Activated naive CD4-positive, alpha-beta T cell treated with anti-CD3 and anti-CD28 coated beads, Interleukin-2, amount 50 U/mL, for 72 hours (primary cell): ENCODE results near the gene RIT2. TPM values are rescaled to one million over a fixed set of nuclear protein-coding genes. Genes with fewer than 3 reads are reported as not detected.

Experiments
- ATAC-seq, 2 donors: fragments of 150-1000 bp; cut with Tn5 transposase; 2 replicates each; pipeline ENCODE4 v1.10.0; 2021; ENCODE audit warnings: mild to moderate bottlenecking in 2 of 2, moderate library complexity in 2 of 2
- DNase-seq, 2 donors: peaks; one replicate each; pipeline ENCODE4 v3.0.0; 2021 to 2022; ENCODE audit warnings: low spot score in 2 of 2
- H3K27ac Mint-ChIP-seq, 2 donors: one replicate each; pipeline ENCODE4 v1.8.0; 2022; ENCODE audit warnings: mild to moderate bottlenecking in 2 of 2, mixed read lengths in 2 of 2
- H3K36me3 Mint-ChIP-seq, 2 donors: one replicate each; pipeline ENCODE4 v1.8.0; 2022; ENCODE audit warnings: mixed read lengths in 2 of 2
- H3K9me3 Mint-ChIP-seq, 2 donors: one replicate each; pipeline ENCODE4 v1.8.0; 2022; ENCODE audit warnings: mixed read lengths in 2 of 2
- total RNA-seq, 2 donors: library from RNA; stranded (reverse); gene quantifications; one replicate each; pipeline ENCODE4 v1.2.3, GENCODE V29; 2022

The RIT2 gene
- total RNA-seq, 2 donors from 2014 or later = not detected

- no peaks in the 10 kb centered on the region for H3K36me3 Mint-ChIP-seq
Measured at GRCh38 chr18:43113220-43113895, 2.1 kb downstream of the RIT2 start.

DNA sequence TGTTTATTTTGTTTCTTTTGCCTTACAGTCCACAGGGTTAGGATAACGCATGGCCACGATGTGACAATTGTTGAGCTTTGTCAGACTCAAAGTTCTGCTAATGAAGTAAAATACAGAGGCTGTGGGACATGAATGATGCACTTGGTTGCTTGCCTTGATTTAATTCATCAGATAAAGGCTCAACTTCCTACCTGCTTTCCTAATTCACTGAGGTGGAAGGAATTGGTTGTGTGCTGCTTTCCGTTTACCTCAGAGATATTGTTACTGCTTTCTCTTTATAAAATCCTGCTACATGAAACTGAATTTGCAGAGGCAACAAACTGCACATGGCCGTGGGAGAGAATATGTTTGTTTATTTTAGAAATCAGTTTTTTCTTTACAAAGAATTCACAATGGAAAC is 6.6 kb downstream of the RIT2 start:
- no peak for DNase-seq
- Mint-ChIP-seq H3K9me3 (peaks cover 9 to 17% of the 10 kb centered on the region in 2 donors), H3K36me3 (no peaks in the 10 kb centered on the region), H3K27ac (no peak overlapping the region)
- no peak for ATAC-seq

More at GRCh38 chr18:43113220-43113895, 2.1 kb downstream of the RIT2 start:
- H3K9me3 Mint-ChIP-seq = peaks cover 8 to 11% of the 10 kb centered on the region in 2 donors
- H3K27ac Mint-ChIP-seq = no peak overlapping the region
- ATAC-seq = no peak
- no peak for DNase-seq

DNA sequence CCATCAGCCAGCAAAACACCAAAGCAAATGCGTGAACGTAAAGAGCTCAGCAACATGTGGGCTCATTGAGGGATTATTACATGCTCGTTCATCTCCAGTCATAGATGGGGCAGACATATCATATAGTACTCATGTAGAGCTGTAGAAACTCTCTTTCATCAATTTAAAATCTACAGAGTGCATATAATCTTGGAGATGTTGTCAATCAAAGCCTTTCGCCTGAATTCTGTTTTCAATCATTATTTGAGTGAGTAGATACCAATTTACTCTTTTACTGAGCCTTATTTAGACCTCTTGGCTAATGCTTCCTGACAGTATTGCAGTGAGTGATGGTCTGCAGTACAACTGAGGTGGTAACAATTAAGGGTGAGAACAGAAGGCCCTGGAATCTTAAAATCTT is 7.0 kb downstream of the RIT2 start:
- H3K36me3 Mint-ChIP-seq = no peaks in the 10 kb centered on the region
- no peak for DNase-seq
- H3K9me3 Mint-ChIP-seq = peaks cover 13 to 21% of the 10 kb centered on the region in 2 donors
- no peak overlapping the region for H3K27ac Mint-ChIP-seq
- ATAC-seq = no peak

- ATAC-seq (no peak), DNase-seq (no peak)
- peaks cover 0 to 9% of the 10 kb centered on the region in 2 donors for H3K9me3 Mint-ChIP-seq
- H3K36me3 Mint-ChIP-seq = no peaks in the 10 kb centered on the region
- H3K27ac Mint-ChIP-seq = no peak overlapping the region
Measured at GRCh38 chr18:43093646-43094045, 21.8 kb downstream of the RIT2 start.

- no peak for DNase-seq
- Mint-ChIP-seq H3K36me3 (no peaks in the 10 kb centered on the region), H3K9me3 (peaks cover 0 to 9% of the 10 kb centered on the region in 2 donors), H3K27ac (no peak overlapping the region)
- no peak for ATAC-seq
Measured at GRCh38 chr18:43092539-43092938, 22.9 kb downstream of the RIT2 start.

- no peak for ATAC-seq
- Mint-ChIP-seq H3K27ac (no peak overlapping the region), H3K36me3 (no peaks in the 10 kb centered on the region), H3K9me3 (peaks cover 31 to 35% of the 10 kb centered on the region in 2 donors)
- DNase-seq = no peak
Measured at GRCh38 chr18:43081396-43081795, 34.1 kb downstream of the RIT2 start.

GRCh38 chr18:43080671-43081070 is 34.8 kb downstream of the RIT2 start:
- Mint-ChIP-seq H3K36me3 (no peaks in the 10 kb centered on the region), H3K9me3 (peaks cover 29 to 37% of the 10 kb centered on the region in 2 donors), H3K27ac (peak overlapping the region in 1 of 2 donors; percentile 75)
- ATAC-seq (no peak), DNase-seq (no peak)

DNA sequence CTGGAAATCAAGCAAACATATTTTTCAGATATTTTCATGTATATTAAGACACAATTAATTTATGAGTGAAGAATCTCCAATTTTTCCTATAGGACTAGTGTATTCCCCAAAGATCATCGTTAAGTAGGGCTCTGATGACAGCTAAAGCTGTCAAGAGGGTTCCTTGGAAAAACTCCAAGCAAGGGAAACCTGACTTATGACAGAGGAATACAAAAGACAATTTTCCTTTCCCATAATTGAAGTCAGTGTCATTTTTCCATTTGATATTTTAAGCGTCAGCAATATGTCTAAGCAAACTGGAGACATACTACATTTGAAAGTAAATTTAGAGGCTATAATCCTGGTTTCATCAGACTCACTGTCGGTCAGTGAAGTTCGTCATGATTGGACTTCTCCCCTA is 36.1 kb downstream of the RIT2 start:
- Mint-ChIP-seq H3K36me3 (no peaks in the 10 kb centered on the region), H3K27ac (no peak overlapping the region), H3K9me3 (peaks cover 22 to 31% of the 10 kb centered on the region in 2 donors)
- ATAC-seq = no peak
- DNase-seq = no peak

- H3K27ac Mint-ChIP-seq = no peak overlapping the region
- H3K9me3 Mint-ChIP-seq = peaks cover 22 to 34% of the 10 kb centered on the region in 2 donors
- no peak for DNase-seq
- no peaks in the 10 kb centered on the region for H3K36me3 Mint-ChIP-seq
- no peak for ATAC-seq
Measured at GRCh38 chr18:43078478-43079092, 36.9 kb downstream of the RIT2 start.

GRCh38 chr18:43077510-43078308 is 37.8 kb downstream of the RIT2 start:
- Mint-ChIP-seq H3K27ac (no peak overlapping the region), H3K9me3 (peaks cover 26 to 38% of the 10 kb centered on the region in 2 donors), H3K36me3 (no peaks in the 10 kb centered on the region)
- DNase-seq = no peak
- no peak for ATAC-seq

DNA sequence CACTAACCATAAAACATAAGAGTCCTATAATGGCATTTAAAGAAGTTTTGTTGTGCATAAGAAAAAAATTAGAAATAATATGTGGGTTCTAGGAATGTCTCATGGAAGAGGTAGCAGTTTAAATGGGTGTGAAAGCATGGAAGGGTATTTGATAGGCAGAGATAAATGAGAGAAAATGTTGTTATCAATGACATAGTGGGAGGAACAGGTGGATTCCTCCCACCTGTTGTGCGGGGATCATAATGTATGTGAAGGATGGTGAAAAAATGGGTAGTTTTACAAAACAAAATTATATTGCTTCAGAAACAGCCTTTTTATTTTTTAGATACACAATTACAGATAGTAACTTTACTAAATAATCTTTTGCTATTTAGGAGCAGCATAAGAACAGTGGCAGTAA is 41.7 kb downstream of the RIT2 start:
- ATAC-seq (no peak), DNase-seq (no peak)
- no peak overlapping the region for H3K27ac Mint-ChIP-seq
- H3K36me3 Mint-ChIP-seq = no peaks in the 10 kb centered on the region
- H3K9me3 Mint-ChIP-seq = peaks cover 23 to 35% of the 10 kb centered on the region in 2 donors

DNA sequence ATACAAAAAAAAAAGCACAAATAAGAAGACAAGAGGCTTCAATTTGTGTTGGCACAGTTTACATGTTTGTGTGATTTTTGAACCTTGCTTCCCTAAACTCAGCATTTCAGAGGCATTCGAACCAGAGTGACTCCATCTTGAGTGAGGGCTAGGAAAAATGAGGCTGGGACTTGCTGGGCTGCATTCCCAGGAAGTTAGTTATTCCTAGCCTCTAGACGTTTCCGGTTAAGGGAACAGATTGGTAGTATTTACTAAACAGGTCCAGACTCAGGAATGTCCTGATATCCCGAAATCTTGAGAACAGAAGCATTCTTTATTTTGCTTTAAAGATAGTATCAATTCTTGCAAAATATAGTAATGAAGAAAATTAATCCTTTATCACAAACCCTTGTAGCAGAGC is 46.7 kb downstream of the RIT2 start:
- DNase-seq (no peak), ATAC-seq (no peak)
- H3K27ac Mint-ChIP-seq = no peak overlapping the region
- H3K36me3 Mint-ChIP-seq = no peaks in the 10 kb centered on the region
- peaks cover 20 to 37% of the 10 kb centered on the region in 2 donors for H3K9me3 Mint-ChIP-seq

DNA sequence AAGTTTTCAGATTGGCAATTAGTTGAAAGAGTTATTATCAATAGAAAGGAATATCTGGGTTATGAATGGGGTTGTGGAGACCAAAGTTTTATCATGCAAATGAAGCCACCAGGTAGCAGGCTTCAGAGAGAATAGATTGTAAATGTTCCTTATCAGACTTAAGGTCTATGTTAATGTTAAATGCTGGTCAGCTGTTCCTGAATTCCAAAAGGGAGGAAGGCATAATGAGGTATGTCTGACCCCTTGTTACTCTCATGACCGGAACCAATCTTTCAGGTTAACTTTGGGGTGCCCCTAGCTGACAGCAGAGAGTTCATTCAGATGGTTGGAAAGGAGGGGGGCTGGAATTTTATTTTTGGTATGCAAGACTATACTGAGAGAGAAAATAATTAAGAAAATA is 47.9 kb downstream of the RIT2 start:
- Mint-ChIP-seq H3K9me3 (peaks cover 15 to 25% of the 10 kb centered on the region in 2 donors), H3K27ac (no peak overlapping the region), H3K36me3 (no peaks in the 10 kb centered on the region)
- ATAC-seq (no peak), DNase-seq (no peak)

DNA sequence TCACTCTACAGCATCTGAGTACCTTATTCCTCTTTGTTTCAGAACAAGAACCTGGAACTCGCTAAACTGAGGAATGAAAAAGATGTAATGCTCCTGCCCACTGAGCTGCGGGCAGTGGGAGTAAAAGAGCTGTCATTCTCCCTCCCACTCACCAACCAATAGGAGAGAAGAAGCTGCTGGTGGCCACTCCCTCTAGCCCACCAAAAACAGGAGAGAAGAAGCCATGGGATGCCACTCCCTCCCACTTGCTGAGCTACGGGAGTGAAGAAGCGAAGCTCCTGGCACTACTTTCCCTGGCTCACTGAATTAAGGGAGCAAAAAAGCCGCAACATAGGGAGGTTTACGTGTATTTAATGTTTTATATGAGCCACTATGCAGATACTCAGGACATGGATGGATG is 53.7 kb downstream of the RIT2 start:
- Mint-ChIP-seq H3K27ac (no peak overlapping the region), H3K36me3 (no peaks in the 10 kb centered on the region), H3K9me3 (peaks cover 6 to 16% of the 10 kb centered on the region in 2 donors)
- DNase-seq (no peak), ATAC-seq (no peak)

DNA sequence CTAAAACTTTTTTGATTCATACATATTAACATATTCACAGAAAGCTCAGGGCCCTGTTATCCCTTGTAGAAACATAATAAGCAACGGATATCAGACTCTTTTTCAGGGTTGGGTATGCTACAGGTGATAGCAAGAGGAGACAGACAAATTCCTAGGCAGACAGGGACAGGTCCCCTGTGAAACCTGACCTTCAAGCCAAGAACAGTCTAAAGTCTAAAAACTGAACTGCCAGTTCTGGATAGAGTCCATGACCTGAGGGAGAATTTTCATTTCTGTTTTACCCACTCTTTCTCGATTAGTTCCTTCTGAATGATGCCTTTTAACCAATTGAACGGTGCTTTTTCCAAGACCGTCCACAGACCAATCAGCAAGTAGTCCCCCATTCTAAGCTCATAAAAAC is 54.2 kb downstream of the RIT2 start:
- no peak for DNase-seq
- no peak for ATAC-seq
- H3K36me3 Mint-ChIP-seq = no peaks in the 10 kb centered on the region
- peaks cover 1 to 11% of the 10 kb centered on the region in 2 donors for H3K9me3 Mint-ChIP-seq
- H3K27ac Mint-ChIP-seq = no peak overlapping the region

DNA sequence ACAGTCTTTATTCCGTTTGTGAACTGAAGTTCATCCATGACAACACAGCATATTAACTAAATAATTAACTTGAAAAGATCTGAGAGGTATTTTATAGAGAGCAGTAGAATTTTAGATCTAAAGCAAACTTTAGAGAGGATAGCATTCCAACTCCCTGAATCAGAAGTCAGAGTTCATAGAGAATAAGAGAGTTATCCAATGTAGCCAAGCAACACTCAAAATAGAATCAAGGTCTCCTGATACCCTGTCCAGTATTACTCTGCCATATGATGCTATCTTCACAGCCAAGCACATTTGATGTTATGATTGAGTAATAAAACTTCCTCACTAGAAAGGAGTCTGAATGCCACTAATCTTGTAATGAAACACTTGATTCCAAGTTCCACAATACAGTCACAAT is 55.5 kb downstream of the RIT2 start:
- ATAC-seq (no peak), DNase-seq (no peak)
- no peaks in the 10 kb centered on the region for H3K36me3 Mint-ChIP-seq
- no peak overlapping the region for H3K27ac Mint-ChIP-seq
- H3K9me3 Mint-ChIP-seq = peaks cover 0 to 10% of the 10 kb centered on the region in 2 donors

- H3K9me3 Mint-ChIP-seq = peaks cover 3 to 5% of the 10 kb centered on the region in 2 donors
- ATAC-seq = no peak
- DNase-seq = no peak
- no peaks in the 10 kb centered on the region for H3K36me3 Mint-ChIP-seq
- no peak overlapping the region for H3K27ac Mint-ChIP-seq
Measured at GRCh38 chr18:43054815-43055519, 60.5 kb downstream of the RIT2 start.
